GM15510 (cell line): Measurements from ENCODE around the gene NT5DC2.

ENCODE experiments used
- POLR2A ChIP-seq: IDR thresholded peaks from 3 replicates; pipeline ENCODE4 v1.6.1; 2011; ENCODE audit warnings: borderline replicate concordance; ENCODE audit not compliant: insufficient read length; ENCODE audit errors: extremely low read depth

The NT5DC2 gene

DNA sequence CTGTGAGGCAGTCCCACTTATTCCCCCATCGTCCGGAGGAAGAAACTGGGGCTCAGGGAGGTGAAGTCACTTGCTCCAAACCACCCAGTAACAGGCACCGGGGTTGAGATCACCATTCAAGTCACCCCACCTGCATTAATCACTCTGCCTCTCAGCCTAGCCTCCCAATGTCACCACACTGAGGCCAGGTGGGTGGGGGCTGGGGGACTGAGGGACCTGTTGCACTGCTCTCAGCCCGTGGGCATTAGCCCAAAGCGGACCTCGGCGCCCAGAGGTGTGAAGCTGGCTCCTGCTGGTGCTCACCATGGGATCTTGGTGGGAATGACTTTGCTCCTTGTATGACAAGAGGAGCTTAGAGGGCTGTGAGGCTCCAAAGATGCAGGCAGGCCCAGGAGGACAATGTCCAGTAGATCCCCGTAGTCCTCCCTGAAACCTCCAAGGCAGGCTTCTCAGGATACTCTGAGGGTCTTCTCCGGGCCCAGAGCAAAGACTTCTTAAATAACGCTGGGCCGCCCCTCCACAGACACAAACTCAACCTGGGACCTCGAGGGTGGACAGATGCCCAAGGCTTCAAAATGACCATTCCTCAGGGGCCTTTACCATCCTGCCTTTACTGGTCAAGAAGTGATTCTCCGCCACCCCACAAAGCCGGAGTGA is 1.7 kb downstream of the NT5DC2 start:
- TF ChIP-seq POLR2A = no peak

DNA sequence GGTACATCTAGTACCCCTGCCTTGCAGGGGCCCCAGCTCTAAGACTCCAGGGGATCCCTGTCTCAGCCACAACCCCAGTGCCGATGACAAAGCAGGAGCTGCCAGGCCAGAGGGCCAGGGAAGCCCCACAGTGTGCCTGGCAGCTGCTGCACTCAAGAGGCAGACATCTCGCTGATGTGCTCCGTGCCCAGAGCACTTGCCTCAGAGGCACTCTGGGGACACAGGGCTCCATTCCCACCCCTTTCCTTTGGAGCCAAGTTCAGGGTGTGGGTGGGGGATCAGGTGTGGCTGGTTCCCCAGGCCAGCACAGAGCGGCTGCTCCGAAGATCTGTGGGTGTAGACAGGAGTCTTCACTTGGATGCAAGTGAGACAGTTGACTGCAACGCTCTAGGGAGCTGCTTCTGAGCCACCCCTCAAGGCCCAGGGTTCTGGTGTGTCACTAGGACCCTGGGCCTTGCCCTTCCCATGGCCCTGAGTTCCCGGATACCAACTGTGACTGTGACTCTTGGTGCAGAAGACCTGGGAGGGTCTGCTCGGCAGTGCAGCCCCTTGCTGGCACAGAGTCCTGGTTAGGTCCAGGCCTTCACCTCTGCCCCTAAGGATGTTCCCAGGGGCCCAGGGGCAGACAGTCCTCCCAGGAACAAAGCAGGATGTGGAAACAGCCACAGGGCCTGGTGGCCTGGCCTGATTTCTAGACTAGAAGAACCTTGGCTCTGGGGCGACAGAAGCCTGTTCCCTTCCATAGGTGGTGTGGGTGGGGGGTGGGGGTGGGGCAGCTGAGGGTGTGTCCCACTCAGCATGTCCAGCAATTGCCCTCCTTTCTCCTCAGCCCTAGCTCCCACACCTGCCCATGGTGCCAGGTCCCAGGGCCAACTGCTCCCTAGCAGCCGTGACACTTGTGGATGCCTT is 2.5 kb downstream of the NT5DC2 start:
- TF ChIP-seq POLR2A = no peak

DNA sequence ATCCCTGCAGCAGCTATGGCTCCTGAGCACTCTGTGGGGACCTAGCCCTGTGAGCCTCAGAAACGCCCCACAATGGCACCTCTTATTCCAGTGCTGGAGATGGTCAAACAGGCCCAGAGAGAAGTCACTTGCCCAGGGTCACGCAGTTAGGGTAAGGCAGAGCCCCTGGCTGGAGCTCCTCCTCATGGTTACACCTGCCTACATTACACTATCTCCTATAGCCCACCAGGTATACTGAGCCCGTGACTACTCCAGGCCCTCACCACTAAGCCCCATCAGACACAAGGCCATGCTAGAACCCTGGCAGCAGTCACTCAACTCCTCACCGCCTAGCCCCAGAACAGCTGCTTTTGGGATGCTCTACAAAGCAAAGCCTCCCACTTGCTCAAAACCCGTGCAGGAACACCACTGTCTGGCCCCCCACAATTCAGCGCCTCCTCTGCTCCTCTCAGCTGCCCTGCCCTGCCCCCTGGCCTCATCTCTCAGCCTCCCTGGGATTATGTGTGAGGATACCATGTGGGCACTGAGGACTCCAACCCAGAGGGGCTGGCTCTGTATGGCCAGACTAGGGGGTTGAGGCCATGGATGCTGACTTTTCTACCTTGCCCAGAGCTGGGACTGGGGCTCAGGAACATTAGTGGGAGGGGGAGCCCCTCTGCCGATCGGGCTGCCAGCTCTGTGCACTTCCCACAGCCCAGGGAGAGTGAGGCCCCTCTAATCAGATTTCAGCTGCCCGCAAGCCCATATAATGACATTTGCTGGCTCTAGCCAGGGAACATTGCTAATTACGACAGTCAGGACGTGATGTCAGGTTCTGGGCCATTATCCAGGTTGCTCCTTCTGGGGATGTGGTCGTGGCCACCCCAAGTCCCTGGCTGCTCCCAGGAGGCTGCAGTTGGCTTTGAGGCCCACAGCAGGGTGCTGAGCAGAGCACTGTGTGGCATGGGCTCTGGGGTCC is 4.0 kb downstream of the NT5DC2 start:
- TF ChIP-seq POLR2A = no peak

DNA sequence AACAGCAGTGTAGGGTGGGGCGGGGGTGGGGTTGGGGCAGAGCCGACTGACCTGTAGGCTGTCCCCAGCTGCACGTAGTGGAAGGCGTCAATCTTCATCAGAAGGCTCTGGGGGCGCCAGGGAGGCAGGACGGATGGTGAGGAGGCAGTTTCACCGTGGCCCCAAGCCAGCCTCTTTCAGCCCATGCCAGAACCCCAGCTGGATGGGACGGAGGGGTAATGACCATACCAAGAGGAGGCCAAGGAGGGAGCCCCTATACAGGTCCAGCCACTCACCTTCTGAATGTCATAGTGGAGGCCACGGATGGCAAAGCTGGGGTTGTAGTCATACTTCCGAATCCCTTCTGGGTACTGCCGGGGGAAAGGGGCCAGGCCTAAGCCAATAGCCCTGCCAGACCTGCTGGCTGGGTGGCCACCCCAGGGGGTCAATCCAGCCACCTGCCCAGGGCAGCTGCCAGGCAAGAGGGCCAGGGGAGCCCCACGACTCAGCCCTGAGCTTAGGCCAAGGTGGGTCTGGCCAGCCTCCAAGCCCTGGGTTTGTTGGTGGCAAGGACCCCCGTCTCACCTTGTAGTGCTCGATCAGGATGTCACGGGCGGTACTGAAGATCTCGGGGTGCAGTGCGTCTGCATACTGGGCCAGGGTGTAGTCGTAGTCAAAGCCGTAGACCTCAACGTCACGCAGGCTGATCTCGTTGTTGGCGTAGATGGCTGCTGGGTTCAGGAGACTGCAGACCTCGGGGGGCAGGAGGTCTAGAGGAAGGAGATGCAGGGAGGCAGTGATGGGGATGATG is 4.9 kb downstream of the NT5DC2 start:
- no peak for TF ChIP-seq POLR2A

DNA sequence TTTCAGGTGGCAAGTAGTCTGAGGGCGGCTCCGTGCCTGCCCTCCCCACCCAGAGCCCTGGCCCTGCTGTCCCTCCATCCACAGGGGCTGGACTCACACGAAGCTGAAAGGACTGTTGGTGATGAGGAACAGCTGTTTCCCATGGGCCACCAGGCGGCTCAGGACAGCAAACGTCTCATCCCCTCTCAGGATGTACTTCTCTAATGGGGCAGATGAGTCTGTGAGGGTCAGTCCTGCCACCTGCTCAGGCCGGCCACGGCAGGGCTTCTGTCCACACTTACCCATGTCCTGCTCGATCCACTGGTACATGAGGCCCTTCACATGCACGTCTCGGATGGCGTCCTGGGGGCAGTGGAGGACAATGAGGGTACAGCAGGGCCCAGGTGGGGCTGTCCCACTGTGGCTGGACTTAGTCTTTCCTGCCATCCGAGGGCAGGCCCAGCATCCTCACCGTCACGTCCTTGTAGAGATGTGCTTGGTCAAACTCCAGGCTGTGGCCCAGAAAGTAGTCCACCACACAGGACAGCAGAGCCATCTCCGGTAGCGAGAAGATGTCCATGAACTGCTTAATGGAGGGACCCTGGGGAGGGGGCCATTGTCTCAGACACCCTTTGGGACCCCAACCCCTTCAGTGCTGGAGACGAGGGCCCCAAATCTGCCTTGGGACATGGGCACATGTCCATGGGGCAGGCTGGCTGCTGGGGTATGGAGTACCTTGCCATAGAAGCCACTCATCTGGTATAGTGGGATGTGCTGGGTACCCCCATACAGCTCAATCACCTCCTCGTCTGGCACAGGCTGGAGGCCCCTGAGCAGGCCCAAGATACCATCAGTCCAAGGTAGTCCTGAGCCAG is 5.7 kb downstream of the NT5DC2 start:
- TF ChIP-seq POLR2A = no peak

DNA sequence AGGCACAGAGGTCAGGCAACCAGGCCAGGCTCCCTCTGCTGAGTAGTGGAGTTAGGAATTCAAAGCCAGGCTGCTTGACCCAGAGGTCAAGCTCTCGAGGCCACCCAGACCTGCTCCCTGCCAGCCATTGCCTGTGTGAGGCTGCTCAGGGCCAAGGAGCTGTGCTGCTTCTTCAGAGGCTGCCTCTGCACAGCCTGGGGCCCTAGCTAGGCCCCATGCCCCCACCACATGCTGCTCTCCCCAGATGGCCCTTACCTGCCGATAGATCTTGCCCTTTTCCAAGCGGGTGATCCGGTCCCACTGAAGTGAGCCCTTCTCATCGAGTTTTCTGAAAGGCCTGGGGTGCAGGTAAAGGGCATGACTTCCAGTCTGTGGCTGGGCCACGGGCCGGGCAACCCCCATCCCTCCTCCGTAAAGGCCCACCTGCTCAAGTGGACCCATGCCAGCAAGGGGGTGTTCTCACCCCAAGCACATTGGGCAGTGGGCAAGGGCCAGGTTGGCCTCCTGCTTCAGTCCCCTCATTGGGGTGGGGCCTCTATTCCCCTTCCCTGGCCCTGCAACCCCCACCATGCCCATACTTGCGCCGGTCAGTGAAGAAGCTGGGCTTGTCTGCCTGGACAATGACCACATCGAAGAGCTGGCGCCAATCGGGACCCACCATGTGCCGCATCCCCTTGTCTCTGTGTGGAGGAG is 6.5 kb downstream of the NT5DC2 start:
- no peak for TF ChIP-seq POLR2A

DNA sequence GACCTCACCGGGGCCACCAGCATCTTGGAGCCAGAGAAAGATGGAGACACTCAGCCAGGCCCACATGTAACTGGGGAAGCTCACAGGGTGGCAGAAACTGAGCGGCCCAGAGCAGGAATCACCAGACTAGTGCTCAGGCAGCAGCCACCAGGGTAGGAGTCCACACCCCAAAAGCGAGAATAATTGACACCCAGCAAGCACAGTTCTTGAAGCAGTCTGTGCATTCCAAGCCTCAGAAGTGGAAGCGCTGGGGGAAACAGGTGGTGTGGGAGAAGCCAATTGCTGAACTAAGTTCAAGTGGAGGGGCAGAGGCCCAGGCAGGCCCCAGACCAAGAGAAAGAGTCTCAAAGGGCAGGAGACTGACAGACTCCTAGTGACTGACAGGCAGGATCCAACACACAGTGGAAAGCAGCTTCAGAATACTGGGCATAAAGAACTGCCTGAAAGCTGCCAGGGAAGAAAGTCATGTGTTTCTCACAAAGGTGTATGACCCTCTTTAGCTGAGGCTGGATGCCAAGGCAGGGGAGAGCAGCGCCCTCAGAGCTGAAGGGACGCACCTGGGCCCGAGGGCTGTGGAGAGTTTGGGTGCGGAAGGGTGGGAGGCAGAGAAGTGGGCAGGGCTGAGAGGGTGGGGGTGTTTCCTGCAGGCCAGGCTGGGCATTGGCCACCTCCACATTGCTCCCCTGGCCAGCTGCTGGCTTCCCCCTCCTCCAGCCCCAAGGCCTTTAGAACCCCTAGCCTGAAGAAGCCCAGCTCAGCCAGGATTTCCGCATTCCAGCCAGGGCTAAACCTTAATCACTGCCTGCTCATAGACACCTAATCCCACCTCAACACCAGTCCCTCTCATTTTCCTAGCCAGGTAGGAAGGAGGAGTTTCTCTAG is 7.7 kb downstream of the NT5DC2 start:
- TF ChIP-seq POLR2A = no peak

DNA sequence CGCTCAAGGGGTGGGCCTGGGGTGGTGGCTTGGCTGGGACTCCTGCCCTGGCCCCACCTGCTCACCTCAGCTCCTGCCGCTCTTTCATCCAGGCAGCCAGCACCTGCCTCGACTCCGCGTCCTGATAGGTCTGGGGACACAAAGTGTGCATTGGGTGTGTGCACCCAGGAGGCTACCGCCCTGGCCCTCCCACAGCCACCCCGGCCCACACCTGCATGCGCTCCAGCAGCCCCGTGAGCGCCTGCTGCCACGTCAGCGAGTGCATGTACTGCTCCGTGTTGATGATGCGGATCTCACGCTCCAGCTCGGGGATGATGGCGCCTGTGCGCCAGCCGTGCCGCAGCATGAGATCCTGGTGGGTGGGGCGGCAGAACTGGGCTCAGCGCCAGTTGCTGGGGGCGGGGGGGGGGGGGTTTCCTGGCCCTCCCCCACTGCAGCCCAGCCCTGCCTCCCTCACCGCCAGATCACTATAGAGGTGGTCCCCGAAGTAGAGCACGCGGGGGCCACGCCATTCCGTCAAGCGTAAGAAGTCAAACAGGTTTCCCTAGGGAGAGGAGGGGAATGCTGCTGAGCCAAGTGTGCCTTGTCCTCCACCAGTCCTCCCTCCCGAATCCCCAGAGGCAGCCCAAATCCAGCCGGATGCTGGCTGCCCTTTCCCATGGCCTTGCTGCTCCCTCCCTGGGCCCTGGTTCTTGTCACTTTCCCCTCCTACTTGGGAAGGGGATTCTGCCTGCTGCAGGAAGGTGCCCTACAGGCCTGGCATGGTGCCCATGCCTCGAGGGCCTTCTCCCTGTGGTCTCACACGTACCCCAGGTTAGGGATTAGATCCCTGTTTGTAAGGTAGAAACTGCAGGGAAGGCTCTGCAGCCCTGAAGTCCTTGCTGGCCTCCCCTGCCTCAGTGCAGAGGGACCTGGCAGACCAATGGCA is 8.6 kb downstream of the NT5DC2 start:
- no peak for TF ChIP-seq POLR2A

DNA sequence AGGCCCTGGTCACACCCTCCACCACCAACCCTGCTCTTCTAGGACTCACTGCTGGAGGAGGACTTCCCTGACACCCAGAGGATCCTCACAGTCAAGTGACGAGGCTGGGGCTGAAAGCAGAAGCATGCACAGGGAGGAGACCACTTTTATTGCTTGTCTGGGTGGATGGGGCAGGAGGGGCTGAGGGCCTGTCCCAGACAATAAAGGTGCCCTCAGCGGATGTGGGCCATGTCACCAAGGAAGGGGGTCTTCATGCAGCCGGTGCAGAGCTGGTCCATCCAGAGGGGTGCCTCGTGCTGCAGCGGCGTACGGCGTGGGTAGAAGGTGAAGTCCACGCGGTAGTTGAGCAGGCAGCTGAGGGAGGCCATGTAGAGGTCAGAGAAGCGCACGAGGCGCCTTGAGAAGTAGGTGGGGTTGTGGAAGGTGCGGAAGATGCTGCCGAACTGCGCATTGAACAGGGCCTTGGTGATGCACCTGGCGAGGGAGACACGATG is 9.4 kb downstream of the NT5DC2 start:
- TF ChIP-seq POLR2A = no peak

DNA sequence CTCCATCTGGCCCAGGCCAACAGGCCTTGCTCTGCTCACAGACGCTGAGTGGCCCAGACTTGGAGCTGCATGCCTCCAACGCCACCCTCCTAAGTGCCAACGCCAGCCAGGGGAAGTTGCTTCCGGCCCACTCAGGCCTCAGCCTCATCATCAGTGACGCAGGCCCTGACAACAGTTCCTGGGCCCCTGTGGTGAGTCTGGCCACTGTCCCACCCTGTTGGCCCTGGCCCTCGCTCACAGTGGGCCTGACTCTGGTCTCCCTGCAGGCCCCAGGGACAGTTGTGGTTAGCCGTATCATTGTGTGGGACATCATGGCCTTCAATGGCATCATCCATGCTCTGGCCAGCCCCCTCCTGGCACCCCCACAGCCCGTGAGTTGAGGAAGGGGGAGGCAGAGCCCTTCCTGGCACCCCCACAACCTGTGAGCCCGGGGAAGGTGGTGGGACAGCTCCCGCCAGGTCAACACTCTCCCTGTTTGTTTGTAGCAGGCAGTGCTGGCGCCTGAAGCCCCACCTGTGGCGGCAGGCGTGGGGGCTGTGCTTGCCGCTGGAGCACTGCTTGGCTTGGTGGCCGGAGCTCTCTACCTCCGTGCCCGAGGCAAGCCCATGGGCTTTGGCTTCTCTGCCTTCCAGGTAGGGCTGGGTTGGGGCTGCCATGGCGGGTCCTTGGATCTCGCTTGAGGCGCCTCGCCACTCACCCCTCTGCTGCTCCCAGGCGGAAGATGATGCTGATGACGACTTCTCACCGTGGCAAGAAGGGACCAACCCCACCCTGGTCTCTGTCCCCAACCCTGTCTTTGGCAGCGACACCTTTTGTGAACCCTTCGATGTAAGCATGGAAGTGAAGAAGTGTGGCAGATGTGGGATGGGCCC is 10.0 kb downstream of the NT5DC2 start:
- TF ChIP-seq POLR2A = no peak
